IPS-18a (cell line): ENCODE results near the gene FGF16.
"Not testable (repeated sequence)": the region's sequence is repeated elsewhere in the genome, so short reads cannot be mapped to it uniquely, and the experiment has no call there.

Source experiments
- H3K27ac ChIP-seq: one replicate; pipeline ENCODE4 v1.5.1; 2013; ENCODE audit warnings: low read length
- H3K27me3 ChIP-seq: one replicate; pipeline ENCODE4 v1.6.1; 2013; ENCODE audit warnings: mild to moderate bottlenecking, low read length; ENCODE audit not compliant: control insufficient read depth, insufficient read depth
- H3K36me3 ChIP-seq: one replicate; pipeline ENCODE4 v1.6.1; 2013; ENCODE audit warnings: low read depth, low read length; ENCODE audit not compliant: control insufficient read depth
- H3K4me1 ChIP-seq: one replicate; pipeline ENCODE4 v1.6.1; 2013; ENCODE audit warnings: low read depth, low read length; ENCODE audit not compliant: control insufficient read depth
- H3K4me3 ChIP-seq: one replicate; pipeline ENCODE4 v1.5.1; 2013; ENCODE audit warnings: low read length
- H3K9ac ChIP-seq: one replicate; pipeline ENCODE4 v1.6.1; 2013; ENCODE audit warnings: mild to moderate bottlenecking, low read length, moderate library complexity
- H3K9me3 ChIP-seq: one replicate; pipeline ENCODE4 v1.6.1; 2013; ENCODE audit warnings: low read depth, low read length; ENCODE audit not compliant: control insufficient read depth

Gene FGF16

DNA sequence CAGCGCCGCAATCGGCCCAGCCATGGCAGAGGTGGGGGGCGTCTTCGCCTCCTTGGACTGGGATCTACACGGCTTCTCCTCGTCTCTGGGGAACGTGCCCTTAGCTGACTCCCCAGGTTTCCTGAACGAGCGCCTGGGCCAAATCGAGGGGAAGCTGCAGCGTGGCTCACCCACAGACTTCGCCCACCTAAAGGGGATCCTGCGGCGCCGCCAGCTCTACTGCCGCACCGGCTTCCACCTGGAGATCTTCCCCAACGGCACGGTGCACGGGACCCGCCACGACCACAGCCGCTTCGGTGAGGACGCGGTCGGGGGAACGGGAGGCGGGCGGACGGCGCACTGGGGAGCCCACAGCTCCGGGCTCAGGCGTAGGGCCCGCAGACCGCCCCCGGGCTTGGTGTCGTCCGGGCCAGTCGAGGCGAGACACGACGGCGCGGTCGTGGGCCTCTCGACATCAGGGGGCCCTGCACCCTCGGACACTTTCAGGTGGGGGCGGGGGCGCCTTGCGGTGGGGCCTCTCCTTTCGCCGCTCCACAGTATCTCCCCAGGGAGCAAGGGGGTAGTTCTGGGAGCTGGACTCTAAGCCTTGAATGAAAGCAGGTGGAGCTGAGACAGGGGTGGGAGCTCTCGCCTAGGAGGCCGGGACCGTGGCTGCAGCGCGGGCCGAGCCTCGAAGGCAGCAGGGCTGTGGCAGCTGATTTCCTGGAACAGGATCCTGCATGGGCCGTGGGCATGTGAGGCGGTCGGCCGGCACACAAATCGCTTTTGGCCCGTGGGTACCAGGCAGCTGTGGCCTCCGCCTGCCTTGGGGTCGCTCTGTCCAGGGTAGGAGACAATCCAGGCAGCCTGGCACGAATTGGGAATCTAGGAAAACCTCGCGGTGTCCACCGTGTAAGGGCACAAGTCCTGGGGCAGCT is 722 bp downstream of the FGF16 start:
- Histone ChIP-seq H3K27ac (no peak overlapping the region), H3K9me3 (no peaks in the 10 kb centered on the region), H3K36me3 (no peaks in the 10 kb centered on the region), H3K9ac (no peak overlapping the region), H3K4me1 (no peaks in the 10 kb centered on the region), H3K4me3 (peak overlapping the region; percentile 44), H3K27me3 (peaks cover 21% of the 10 kb centered on the region)

- Histone ChIP-seq H3K27ac (no peak overlapping the region), H3K36me3 (no peaks in the 10 kb centered on the region), H3K27me3 (peaks cover 21% of the 10 kb centered on the region)
Observed at GRCh38 chrX:77450415-77450814, 3.2 kb downstream of the FGF16 start.

DNA sequence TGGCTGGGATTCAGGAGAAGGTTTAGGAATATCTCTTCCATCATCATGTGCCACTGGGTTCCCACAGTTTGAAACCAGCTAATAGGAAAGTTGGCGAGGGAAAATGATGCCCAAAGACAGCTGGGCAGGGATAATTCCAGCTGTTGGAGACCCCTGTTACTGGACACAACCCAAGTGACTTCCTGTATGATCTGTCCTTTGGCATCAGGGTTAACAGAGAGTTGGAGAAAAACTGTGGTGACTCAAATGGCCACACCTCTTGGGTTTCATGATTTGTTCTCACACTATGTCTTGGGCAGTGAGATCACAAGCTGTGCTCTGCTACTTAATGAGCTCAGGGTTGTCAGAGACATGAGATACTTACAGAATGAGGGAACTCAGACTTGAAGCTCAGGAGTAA is 3.8 kb downstream of the FGF16 start:
- H3K4me1 ChIP-seq: no peaks in the 10 kb centered on the region
- peaks cover 21% of the 10 kb centered on the region for H3K27me3 ChIP-seq
- H3K27ac ChIP-seq: no peak overlapping the region
- H3K9me3 ChIP-seq: peaks cover 14% of the 10 kb centered on the region
- H3K9ac ChIP-seq: no peak overlapping the region
- no peak overlapping the region for H3K4me3 ChIP-seq
- H3K36me3 ChIP-seq: no peaks in the 10 kb centered on the region

More at GRCh38 chrX:77450415-77450814, 3.2 kb downstream of the FGF16 start:
- Histone ChIP-seq H3K9me3 (peaks cover 10% of the 10 kb centered on the region), H3K4me1 (no peaks in the 10 kb centered on the region), H3K4me3 (no peak overlapping the region), H3K9ac (no peak overlapping the region)

DNA sequence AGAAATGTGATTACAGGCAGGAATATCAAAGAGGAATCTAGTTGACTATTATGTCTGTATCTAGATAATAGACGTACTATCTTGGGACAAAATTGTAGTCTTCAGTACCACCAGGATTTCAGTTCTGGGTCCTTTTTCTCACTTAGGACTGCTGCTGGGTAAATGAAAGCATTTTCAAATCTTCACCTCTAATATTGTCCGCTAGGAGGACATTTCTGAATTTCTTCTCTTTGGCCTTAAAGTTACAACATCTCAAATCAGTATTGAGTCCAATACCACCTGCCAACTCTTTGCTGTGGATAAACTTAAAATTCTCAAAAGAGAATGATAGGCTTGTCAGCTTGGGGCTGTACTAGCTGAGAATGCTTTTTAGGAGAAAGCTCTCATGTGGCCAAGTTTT is 6.0 kb downstream of the FGF16 start:
- Histone ChIP-seq H3K9me3 (peaks cover 20% of the 10 kb centered on the region), H3K27me3 (peaks cover 5% of the 10 kb centered on the region), H3K4me1 (no peaks in the 10 kb centered on the region), H3K27ac (no peak overlapping the region), H3K4me3 (no peak overlapping the region), H3K36me3 (no peaks in the 10 kb centered on the region), H3K9ac (no peak overlapping the region)

DNA sequence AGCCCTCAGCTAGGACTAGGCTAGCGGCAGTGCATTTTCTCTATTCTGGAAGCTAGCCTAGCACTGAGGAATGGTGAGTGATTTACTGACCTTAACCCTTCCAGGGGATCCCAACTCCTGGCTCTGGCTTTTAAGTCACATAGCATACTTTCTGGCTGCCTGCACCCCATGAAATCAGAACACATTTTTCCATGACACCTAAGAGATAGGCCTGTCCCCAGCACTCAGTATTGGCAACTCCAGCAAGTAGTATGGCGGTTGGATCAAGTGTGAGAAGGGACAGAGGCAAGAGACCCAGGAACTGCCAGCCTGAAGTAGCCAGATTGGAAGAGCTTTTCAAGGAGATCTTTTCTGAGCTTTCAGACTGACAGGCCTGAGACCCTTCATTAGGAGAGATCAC is 8.2 kb downstream of the FGF16 start:
- Histone ChIP-seq H3K27me3 (no peaks in the 10 kb centered on the region), H3K9me3 (peaks cover 26% of the 10 kb centered on the region)

GRCh38 chrX:77484045-77484444 is 36.9 kb downstream of the FGF16 start:
- H3K4me1 ChIP-seq: no peaks in the 10 kb centered on the region
- no peak overlapping the region for H3K4me3 ChIP-seq
- H3K9ac ChIP-seq: no peak overlapping the region
- H3K27ac ChIP-seq: no peak overlapping the region
- peaks cover 14% of the 10 kb centered on the region for H3K9me3 ChIP-seq
- no peaks in the 10 kb centered on the region for H3K27me3 ChIP-seq
- H3K36me3 ChIP-seq: no peaks in the 10 kb centered on the region

More for the DNA sequence above, 8.2 kb downstream of the FGF16 start:
- Histone ChIP-seq H3K27ac (no peak overlapping the region), H3K9ac (no peak overlapping the region), H3K4me1 (no peaks in the 10 kb centered on the region), H3K4me3 (no peak overlapping the region), H3K36me3 (no peaks in the 10 kb centered on the region)

- Histone ChIP-seq H3K27ac (no peak overlapping the region), H3K27me3 (no peaks in the 10 kb centered on the region), H3K9me3 (peaks cover 12% of the 10 kb centered on the region), H3K4me1 (no peaks in the 10 kb centered on the region), H3K4me3 (no peak overlapping the region), H3K36me3 (no peaks in the 10 kb centered on the region), H3K9ac (no peak overlapping the region)
Observed at GRCh38 chrX:77493677-77494553, 46.7 kb downstream of the FGF16 start.

GRCh38 chrX:77500164-77500563 is 53.0 kb downstream of the FGF16 start:
- H3K36me3 ChIP-seq, H3K9ac ChIP-seq, H3K27ac ChIP-seq, H3K4me1 ChIP-seq, H3K27me3 ChIP-seq, H3K9me3 ChIP-seq, H3K4me3 ChIP-seq: not testable (repeated sequence)

DNA sequence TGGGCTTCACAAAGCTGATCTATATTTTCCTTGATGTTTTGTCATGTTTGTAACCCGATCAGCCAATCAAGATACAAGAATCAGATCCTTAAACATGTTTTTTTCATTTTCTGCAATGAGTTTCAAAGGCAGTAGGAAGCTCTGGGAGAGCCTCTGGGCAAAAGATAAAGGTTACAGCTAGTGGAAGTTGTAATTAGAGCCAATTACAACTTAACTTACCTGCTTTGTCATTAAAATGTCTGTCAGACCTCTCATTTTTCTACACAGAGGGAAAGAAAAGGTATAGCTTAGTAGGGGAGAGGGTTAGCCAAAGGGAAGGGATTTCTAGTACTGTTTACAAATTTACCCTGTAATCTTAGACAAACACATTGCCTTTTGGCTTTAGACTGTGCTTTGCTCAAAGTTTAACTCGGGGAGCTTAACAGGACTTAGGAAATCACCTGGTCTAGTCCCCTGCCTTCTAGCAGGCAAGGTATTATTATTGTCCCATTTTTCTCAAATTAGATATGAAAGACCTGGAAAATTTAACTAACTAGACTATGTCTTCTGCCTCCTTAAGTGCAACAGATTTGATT is 55.8 kb downstream of the FGF16 start:
- Histone ChIP-seq H3K9me3 (peaks cover 3% of the 10 kb centered on the region), H3K36me3 (peaks cover 8% of the 10 kb centered on the region), H3K4me3 (no peak overlapping the region), H3K27ac (no peak overlapping the region), H3K9ac (no peak overlapping the region), H3K4me1 (no peaks in the 10 kb centered on the region), H3K27me3 (no peaks in the 10 kb centered on the region)

DNA sequence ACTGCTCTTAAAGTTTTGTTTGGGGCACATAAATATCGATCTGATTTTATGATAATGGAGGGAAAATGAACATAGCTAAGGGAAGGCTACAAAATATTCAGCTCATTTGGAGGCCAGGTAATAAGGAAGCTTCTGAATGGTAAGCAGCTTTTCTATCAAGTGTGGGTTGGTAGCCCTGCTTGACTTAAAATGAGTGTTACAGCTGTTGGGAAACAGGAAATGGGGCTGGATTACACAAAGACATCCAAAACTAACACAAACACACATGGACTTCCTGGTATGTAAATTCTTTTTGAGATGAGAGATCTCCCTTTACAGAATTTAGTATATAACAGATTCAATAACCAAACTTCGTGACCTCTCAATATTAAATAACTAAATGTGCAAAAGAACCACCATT is 58.0 kb downstream of the FGF16 start:
- no peaks in the 10 kb centered on the region for H3K27me3 ChIP-seq
- H3K36me3 ChIP-seq: peaks cover 12% of the 10 kb centered on the region
- peaks cover 7% of the 10 kb centered on the region for H3K9me3 ChIP-seq
- no peaks in the 10 kb centered on the region for H3K4me1 ChIP-seq
- H3K9ac ChIP-seq: no peak overlapping the region
- no peak overlapping the region for H3K27ac ChIP-seq
- no peak overlapping the region for H3K4me3 ChIP-seq
